HEK293 (cell line): ENCODE results near the gene SH2D7.
A peak's percentile ranks its signal among the peaks of the same experiment; 100 is the strongest.

Experiments used
- GFI1B ChIP-seq: fragments of 450-650 bp; formaldehyde crosslinking; IDR thresholded peaks from 2 replicates; pipeline ENCODE4 v1.5.1; 2016; ENCODE audit warnings: missing biosample characterization, missing genetic modification characterization
- GLIS2 ChIP-seq: fragments of 450-650 bp; formaldehyde crosslinking; IDR thresholded peaks from 2 replicates; pipeline ENCODE4 v1.5.1; 2016; ENCODE audit warnings: missing biosample characterization, missing genetic modification characterization
- HOXC10 ChIP-seq: sonication (generic); formaldehyde crosslinking; IDR thresholded peaks from 2 replicates; pipeline ENCODE4 v1.8.1; 2023; ENCODE audit warnings: mild to moderate bottlenecking, missing genetic modification reagents
- INSM2 ChIP-seq: fragments of 450-650 bp; formaldehyde crosslinking; IDR thresholded peaks from 2 replicates; pipeline ENCODE4 v1.5.1; 2016; ENCODE audit warnings: missing biosample characterization, missing genetic modification characterization
- KLF7 ChIP-seq: fragments of 450-650 bp; formaldehyde crosslinking; IDR thresholded peaks from 2 replicates; pipeline ENCODE4 v1.5.1; 2016; ENCODE audit warnings: missing biosample characterization, missing genetic modification characterization, borderline replicate concordance
- KLF8 ChIP-seq: fragments of 450-650 bp; formaldehyde crosslinking; IDR thresholded peaks from 2 replicates; pipeline ENCODE4 v1.5.1; 2016; ENCODE audit warnings: missing biosample characterization, missing genetic modification characterization
- KLF9 ChIP-seq: fragments of 450-650 bp; formaldehyde crosslinking; IDR thresholded peaks from 2 replicates; pipeline ENCODE4 v1.5.1; 2016; ENCODE audit warnings: missing biosample characterization, missing genetic modification characterization, low read depth
- MEIS1 ChIP-seq: sonication (generic); formaldehyde crosslinking; IDR thresholded peaks from 2 replicates; pipeline ENCODE4 v1.8.1; 2022; ENCODE audit warnings: missing genetic modification reagents, mild to moderate bottlenecking, borderline replicate concordance
- MYNN ChIP-seq: fragments of 450-650 bp; formaldehyde crosslinking; IDR thresholded peaks from 2 replicates; pipeline ENCODE4 v1.5.1; 2016; ENCODE audit warnings: missing biosample characterization, missing genetic modification characterization, borderline replicate concordance
- OSR2 ChIP-seq: fragments of 450-650 bp; formaldehyde crosslinking; IDR thresholded peaks from 2 replicates; pipeline ENCODE4 v1.5.1; 2016; ENCODE audit warnings: missing biosample characterization, missing genetic modification characterization
- SETDB1 ChIP-seq: IDR thresholded peaks from one replicate; pipeline ENCODE4 v1.6.1; 2017; ENCODE audit warnings: mild to moderate bottlenecking, low read length, moderate library complexity, mixed read lengths; ENCODE audit not compliant: insufficient read length
- SP3 ChIP-seq: fragments of 450-650 bp; formaldehyde crosslinking; IDR thresholded peaks from 2 replicates; pipeline ENCODE4 v1.5.1; 2016; ENCODE audit warnings: missing biosample characterization, missing genetic modification characterization
- TCF7L2 ChIP-seq: IDR thresholded peaks from 2 replicates; pipeline ENCODE4 v1.6.1; 2011; ENCODE audit warnings: low read depth, mild to moderate bottlenecking, inconsistent platforms, low read length, moderate library complexity, borderline replicate concordance
- TRIM28 ChIP-seq: IDR thresholded peaks from 2 replicates; pipeline ENCODE4 v1.6.1; 2011; ENCODE audit warnings: low read length, control low read depth, borderline replicate concordance
- ZBTB20 ChIP-seq: fragments of 450-650 bp; formaldehyde crosslinking; IDR thresholded peaks from 2 replicates; pipeline ENCODE4 v1.5.1; 2016; ENCODE audit warnings: missing biosample characterization, missing genetic modification characterization
- ZFP3 ChIP-seq: fragments of 450-650 bp; formaldehyde crosslinking; IDR thresholded peaks from 2 replicates; pipeline ENCODE4 v1.5.1; 2016; ENCODE audit warnings: low read depth, missing biosample characterization, missing genetic modification characterization
- ZFP69B ChIP-seq: fragments of 450-650 bp; formaldehyde crosslinking; IDR thresholded peaks from 2 replicates; pipeline ENCODE4 v1.5.1; 2016; ENCODE audit warnings: missing biosample characterization, missing genetic modification characterization
- ZNF112 ChIP-seq: fragments of 450-650 bp; formaldehyde crosslinking; IDR thresholded peaks from 2 replicates; pipeline ENCODE4 v1.5.0; 2017; ENCODE audit warnings: missing biosample characterization, missing genetic modification characterization
- ZNF132 ChIP-seq: fragments of 450-650 bp; formaldehyde crosslinking; IDR thresholded peaks from 2 replicates; pipeline ENCODE4 v1.5.1; 2017; ENCODE audit warnings: missing biosample characterization, missing genetic modification characterization, borderline replicate concordance
- ZNF138 ChIP-seq: fragments of 450-650 bp; formaldehyde crosslinking; IDR thresholded peaks from 2 replicates; pipeline ENCODE4 v1.5.1; 2016; ENCODE audit warnings: missing biosample characterization, missing genetic modification characterization, borderline replicate concordance
- ZNF18 ChIP-seq: fragments of 450-650 bp; formaldehyde crosslinking; IDR thresholded peaks from 2 replicates; pipeline ENCODE4 v1.5.1; 2016; ENCODE audit warnings: missing biosample characterization, missing genetic modification characterization
- ZNF280C ChIP-seq: fragments of 450-650 bp; formaldehyde crosslinking; IDR thresholded peaks from 2 replicates; pipeline ENCODE4 v1.5.1; 2016; ENCODE audit warnings: missing biosample characterization, missing genetic modification characterization
- ZNF426 ChIP-seq: fragments of 450-650 bp; formaldehyde crosslinking; IDR thresholded peaks from 2 replicates; pipeline ENCODE4 v1.5.1; 2017; ENCODE audit warnings: missing biosample characterization, missing genetic modification characterization, mild to moderate bottlenecking, inconsistent platforms, moderate library complexity
- ZNF555 ChIP-seq: fragments of 450-650 bp; formaldehyde crosslinking; conservative IDR thresholded peaks from 2 replicates; pipeline ENCODE4 v1.5.1; 2017; ENCODE audit warnings: missing biosample characterization, mild to moderate bottlenecking, missing genetic modification characterization, inconsistent platforms
- ZNF596 ChIP-seq: fragments of 450-650 bp; IDR thresholded peaks from 2 replicates; pipeline ENCODE4 v1.5.0; 2018; ENCODE audit warnings: missing biosample characterization, mild to moderate bottlenecking, missing genetic modification characterization, moderate library complexity
- ZNF610 ChIP-seq: fragments of 450-650 bp; formaldehyde crosslinking; IDR thresholded peaks from 2 replicates; pipeline ENCODE4 v1.5.1; 2016; ENCODE audit warnings: missing biosample characterization, missing genetic modification characterization, borderline replicate concordance
- ZNF639 ChIP-seq: fragments of 450-650 bp; formaldehyde crosslinking; IDR thresholded peaks from 2 replicates; pipeline ENCODE4 v1.5.1; 2016; ENCODE audit warnings: missing biosample characterization, missing genetic modification characterization
- ZNF664 ChIP-seq: fragments of 450-650 bp; formaldehyde crosslinking; IDR thresholded peaks from 2 replicates; pipeline ENCODE4 v1.5.1; 2016; ENCODE audit warnings: missing biosample characterization, missing genetic modification characterization
- ZNF701 ChIP-seq: fragments of 450-650 bp; formaldehyde crosslinking; IDR thresholded peaks from 2 replicates; pipeline ENCODE4 v1.5.1; 2016; ENCODE audit warnings: missing biosample characterization, missing genetic modification characterization
- ZNF747 ChIP-seq: fragments of 450-650 bp; formaldehyde crosslinking; IDR thresholded peaks from 2 replicates; pipeline ENCODE4 v1.5.1; 2016; ENCODE audit warnings: missing biosample characterization, missing genetic modification characterization
- ZNF76 ChIP-seq: fragments of 450-650 bp; formaldehyde crosslinking; IDR thresholded peaks from 2 replicates; pipeline ENCODE4; 2016; ENCODE audit warnings: low read depth, missing biosample characterization, missing genetic modification characterization, borderline replicate concordance
- ZNF768 ChIP-seq: fragments of 450-650 bp; formaldehyde crosslinking; IDR thresholded peaks from 2 replicates; pipeline ENCODE4 v1.5.1; 2018; ENCODE audit warnings: missing biosample characterization, mild to moderate bottlenecking, missing genetic modification characterization
- ZNF785 ChIP-seq: fragments of 450-650 bp; formaldehyde crosslinking; IDR thresholded peaks from 2 replicates; pipeline ENCODE4 v1.5.1; 2016; ENCODE audit warnings: missing biosample characterization, missing genetic modification characterization

Gene SH2D7

GRCh38 chr15:78149068-78149804, 56.9 kb downstream of the SH2D7 start, which contains the start of gene IDH3A (continued):
- TF ChIP-seq ZNF426 (tag by site-specific recombination) (no peak), ZNF639 (no peak), ZFP3 (tag by site-specific recombination) (no peak), ZNF768 (tag by site-specific recombination) (no peak), SETDB1 (no peak), ZNF701 (tag by site-specific recombination) (no peak), ZNF280C (tag by site-specific recombination) (no peak), GFI1B (tag by site-specific recombination) (no peak), ZNF18 (tag by site-specific recombination) (no peak), ZBTB20 (tag by site-specific recombination) (no peak; the same call in 1 of the 2 replicates), ZNF132 (tag by site-specific recombination) (no peak), TRIM28 (no peak), MEIS1 (CRISPR knock-in tag) (no peak), TCF7L2 (no peak), ZNF747 (tag by site-specific recombination) (no peak), OSR2 (tag by site-specific recombination) (no peak), ZNF596 (tag by site-specific recombination) (0 out of 2 replicates have a peak, but pooled peaks have one; percentile 21), ZNF610 (no peak), ZNF112 (tag by site-specific recombination) (no peak), ZNF138 (tag by site-specific recombination) (no peak), KLF8 (tag by site-specific recombination) (peak; percentile 56; the same call in 1 of the 2 replicates), HOXC10 (CRISPR knock-in tag) (no peak), ZFP69B (tag by site-specific recombination) (no peak), KLF9 (tag by site-specific recombination) (peak; percentile 89), ZNF555 (tag by site-specific recombination) (no peak), INSM2 (tag by site-specific recombination) (no peak), MYNN (no peak), ZNF664 (tag by site-specific recombination) (no peak), ZNF76 (tag by site-specific recombination) (0 out of 2 replicates have a peak, but pooled peaks have one; percentile 40), KLF7 (no peak), GLIS2 (tag by site-specific recombination) (peak; percentile 32; the same call in 1 of the 2 replicates), ZNF785 (tag by site-specific recombination) (0 out of 2 replicates have a peak, but pooled peaks have one; percentile 36), SP3 (tag by site-specific recombination) (peak; percentile 86)
